Head of caudate nucleus (tissue), 42 donors: ENCODE measurements around the gene SULT1A1.
A peak's percentile ranks its signal among the peaks of the same experiment; 100 is the strongest.
"Not testable (repeated sequence)": the region's sequence is repeated elsewhere in the genome, so short reads cannot be mapped to it uniquely, and the experiment has no call there.

Experiments
- DNase-seq, 42 donors: peaks; one replicate each; pipeline versions ENCODE4 v3.0.0 to v3.0.0-alpha.2; 2020 to 2021; ENCODE audit warnings: mixed read lengths in 7 of 42
- intact Hi-C: fragments of 100-400 bp; cut with DNase I; formaldehyde crosslinking; loops from one replicate; pipeline ENCODE4 v1.15.0; 2022

The SULT1A1 gene

DNA sequence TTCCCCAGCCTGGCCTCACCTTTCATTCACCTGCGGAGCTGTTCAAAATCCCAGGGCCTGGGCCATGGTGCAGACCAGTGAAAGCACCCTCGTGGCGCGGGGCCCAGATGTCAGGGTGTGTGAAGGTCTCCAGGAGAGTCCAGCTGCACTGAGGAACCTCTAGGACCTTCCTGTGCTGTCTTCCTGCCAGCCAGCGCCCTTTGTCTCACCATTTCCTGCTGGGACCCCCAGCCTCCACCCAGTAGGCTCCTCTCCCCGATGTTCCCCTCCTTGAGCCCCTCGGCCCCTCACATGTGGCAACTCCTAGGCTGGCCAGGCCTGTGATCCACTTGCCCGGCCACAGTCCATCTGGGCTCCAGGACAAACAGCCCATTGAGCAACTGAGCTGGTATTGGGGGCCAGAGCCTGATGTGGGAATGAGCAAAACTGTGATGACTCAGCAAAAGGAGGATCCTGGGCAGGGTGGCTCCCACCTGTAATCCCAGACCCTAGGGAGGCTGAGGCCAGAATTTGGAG is 13.7 kb downstream of the SULT1A1 start:
- no peak for DNase-seq
- intact Hi-C loops = no loop called here

DNA sequence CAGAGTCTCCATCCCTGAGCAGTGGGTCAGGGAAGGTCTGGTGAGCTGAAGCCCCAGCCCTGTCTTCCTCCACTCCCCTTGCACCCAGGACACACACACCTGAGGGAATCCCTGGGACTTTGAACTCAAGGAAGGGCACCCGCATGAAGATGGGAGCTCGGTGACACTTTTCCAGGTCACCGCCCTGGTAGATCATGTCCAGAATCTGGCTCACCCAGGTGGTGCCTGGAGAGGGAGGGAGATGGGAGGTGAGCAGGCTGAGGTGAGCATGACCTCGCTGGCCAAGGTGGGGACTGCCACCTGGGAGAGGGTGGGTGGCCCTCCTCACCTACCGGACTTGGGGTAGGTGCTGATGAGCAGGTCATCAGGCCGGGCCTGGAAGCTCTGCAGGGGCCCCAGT is 14.4 kb downstream of the SULT1A1 start:
- intact Hi-C loops, DNase-seq: not testable (repeated sequence)

DNA sequence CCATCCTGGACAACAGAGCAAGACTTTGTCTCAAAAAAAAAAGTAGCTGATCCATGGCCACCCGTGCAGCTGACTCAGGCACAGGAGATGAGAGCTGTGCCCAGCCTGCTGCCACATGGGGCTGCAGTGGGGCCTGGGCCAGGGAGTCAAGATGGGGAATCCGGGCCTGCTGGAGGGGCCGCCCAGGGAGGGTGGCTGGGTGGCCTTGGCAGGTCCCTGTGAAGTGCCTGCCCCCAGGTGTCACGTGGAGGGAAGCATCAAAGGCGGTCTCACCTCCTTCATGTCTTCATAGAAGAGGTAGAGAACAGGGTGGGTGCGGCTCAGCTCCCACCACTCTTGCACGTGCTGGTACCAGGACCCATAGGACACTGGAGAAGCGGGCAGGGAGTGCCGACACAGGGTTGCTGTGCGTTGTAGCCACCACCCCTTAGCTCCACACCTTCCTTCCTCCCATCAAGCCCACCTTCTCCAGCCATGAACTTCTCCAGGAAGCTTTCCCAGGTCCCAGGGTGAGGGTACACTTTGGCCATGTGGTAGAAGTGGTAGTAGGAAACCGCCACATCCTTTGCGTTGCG is 16.8 kb downstream of the SULT1A1 start:
- no peak for DNase-seq
- intact Hi-C loops = no loop called here

GRCh38 chr16:28592511-28592910 is 17.3 kb downstream of the SULT1A1 start:
- intact Hi-C loops = no loop called here
- no peak for DNase-seq

- DNase-seq = no peak
- intact Hi-C loops = no loop called here
These were observed 18.5 kb downstream of the SULT1A1 start for GRCh38 chr16:28591355-28591754.

- intact Hi-C loops = no loop called here
- DNase-seq = no peak
These were observed 19.2 kb downstream of the SULT1A1 start for GRCh38 chr16:28590384-28591340.

GRCh38 chr16:28589930-28590329 is 19.9 kb downstream of the SULT1A1 start:
- intact Hi-C loops = no loop called here
- DNase-seq = no peak

GRCh38 chr16:28589069-28589468 is 20.8 kb downstream of the SULT1A1 start:
- DNase-seq = no peak
- intact Hi-C loops = no loop called here

DNA sequence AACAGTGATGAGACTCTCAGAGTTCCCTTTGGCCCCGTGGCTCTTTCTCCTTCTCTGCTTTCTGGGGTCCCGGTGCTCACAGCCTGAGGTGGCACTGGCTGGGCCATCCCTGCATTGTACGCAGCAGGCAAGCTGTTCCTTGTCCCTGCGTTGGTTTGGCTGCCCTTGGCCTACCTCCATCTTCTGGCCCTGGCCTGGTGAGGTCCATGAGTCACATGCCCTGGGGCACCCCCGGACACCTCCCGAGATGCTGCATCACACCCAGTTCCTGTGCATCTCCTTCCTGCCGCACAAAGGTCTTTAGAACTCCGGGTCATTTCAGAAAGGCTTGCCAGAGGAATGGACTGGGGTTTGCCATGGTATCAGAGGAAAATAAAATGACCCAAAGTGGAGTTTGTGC is 22.5 kb downstream of the SULT1A1 start:
- intact Hi-C loops = no loop called here
- no peak for DNase-seq

DNA sequence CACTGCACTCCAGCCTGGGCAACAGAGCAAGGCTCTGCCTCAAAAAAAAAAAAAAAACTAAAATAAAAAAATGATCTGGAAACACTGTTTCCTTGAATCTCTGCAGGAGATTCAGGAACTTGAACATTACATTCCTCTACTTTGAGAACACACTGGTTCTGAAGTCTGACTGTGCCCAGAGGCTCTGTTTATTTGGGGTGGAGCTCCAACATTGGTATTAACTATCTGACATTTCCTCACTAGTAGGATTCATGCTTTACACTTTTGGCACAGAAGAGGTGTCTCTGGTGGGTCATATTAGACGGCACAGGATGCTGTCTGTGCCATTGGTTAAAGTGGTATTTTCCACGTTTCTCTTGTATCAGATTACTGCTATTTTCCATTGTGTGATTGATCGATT is 23.4 kb downstream of the SULT1A1 start:
- intact Hi-C loops = no loop called here
- no peak for DNase-seq

DNA sequence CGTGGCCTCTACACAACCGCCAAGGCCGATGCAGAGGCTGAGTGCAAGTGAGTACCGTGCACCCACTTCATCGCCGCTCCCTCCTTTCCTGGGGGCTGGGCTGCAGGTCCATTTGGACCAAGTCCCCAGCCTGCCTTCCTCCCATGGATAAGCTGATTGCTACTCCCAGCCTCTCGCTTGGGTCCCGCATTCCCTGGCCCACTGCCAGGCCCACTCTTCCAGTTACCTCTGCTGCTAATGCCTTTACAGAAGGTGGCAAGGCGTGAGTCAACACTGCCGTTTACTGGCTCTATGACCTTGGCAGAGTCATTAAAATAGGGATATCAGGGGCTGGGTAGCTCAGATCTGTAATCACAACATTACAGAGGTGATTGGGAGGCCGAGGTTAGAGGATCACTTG is 24.2 kb downstream of the SULT1A1 start:
- no peak for DNase-seq
- intact Hi-C loops = no loop called here

GRCh38 chr16:28580726-28581315 is 29.0 kb downstream of the SULT1A1 start:
- DNase-seq = no peak

GRCh38 chr16:28575446-28576109 is 34.3 kb downstream of the SULT1A1 start:
- intact Hi-C loops = no loop called here

More at GRCh38 chr16:28580726-28581315, 29.0 kb downstream of the SULT1A1 start:
- intact Hi-C loops = no loop called here

DNA sequence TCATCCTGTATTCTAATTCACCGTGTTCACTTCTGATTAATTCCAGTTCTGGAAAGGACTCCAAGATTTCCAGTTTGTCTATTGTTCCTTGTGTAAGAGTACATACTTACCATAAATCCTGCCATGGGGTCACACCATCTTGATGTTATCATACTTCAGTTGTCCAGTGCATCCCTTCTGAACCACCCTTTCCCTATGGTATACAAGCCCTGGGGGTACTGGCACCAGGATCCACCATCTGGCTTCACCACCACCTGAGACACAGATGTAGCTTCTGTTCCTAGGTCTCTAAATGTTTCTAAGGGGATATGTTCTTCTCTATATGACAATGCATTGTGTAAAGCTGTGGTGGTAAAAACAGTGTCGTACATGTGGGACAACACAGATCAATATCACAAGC is 34.9 kb downstream of the SULT1A1 start:
- intact Hi-C loops = no loop called here
- DNase-seq = no peak

More at GRCh38 chr16:28575446-28576109, 34.3 kb downstream of the SULT1A1 start:
- no peak for DNase-seq

- no peak for DNase-seq
- intact Hi-C loops = no loop called here
These were observed 35.8 kb downstream of the SULT1A1 start for GRCh38 chr16:28573738-28574718.

GRCh38 chr16:28572696-28573510 is 36.9 kb downstream of the SULT1A1 start:
- DNase-seq = peak in 4 of 42 donors; percentile 6 to 40 (median 21)
- intact Hi-C loops = no loop called here

DNA sequence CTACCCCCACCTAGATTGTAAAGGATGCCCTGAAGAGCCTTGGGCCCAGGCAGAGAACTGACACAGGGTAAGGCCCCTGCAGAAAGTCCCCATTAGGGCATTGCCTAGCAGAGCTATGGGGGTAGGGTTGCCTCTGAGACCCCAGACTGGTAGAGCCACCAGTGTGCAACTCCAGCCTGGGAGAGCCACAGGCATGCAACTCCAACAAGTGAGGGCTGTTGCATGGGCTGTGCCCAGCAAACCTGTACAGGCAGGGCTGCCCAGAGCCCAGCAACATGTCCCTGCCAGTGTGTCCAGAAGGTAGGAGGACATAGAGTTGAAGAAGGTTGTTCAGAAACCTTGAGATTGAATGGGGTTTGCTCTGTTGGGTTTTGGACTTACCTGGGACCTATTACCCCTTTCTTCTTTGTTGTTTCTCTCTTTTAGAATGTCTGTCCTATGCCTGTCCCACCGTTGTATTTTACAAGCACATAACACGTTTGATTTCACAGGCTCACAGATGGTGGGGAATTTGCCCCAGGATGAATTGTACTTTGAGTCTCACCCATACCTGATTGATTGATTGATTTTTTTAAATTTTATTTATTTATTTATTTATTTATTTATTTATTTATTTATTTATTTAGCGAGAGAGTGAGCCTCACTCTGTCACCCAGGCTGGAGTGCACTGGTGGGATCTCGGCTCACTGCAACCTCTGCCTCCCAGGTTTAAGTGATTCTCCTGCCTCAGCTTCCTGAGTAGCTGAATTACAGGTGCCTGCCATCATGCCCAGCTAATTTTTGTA is 39.7 kb downstream of the SULT1A1 start:
- DNase-seq = no peak
- intact Hi-C loops = no loop called here
